PFSK-1 (cell line): Measurements from ENCODE around the gene SRPK1.

ENCODE experiments used
- FOXP2 ChIP-seq: optimal IDR thresholded peaks from 2 replicates; pipeline ENCODE3; 2011; ENCODE audit warnings: borderline replicate concordance, control low read depth, inconsistent platforms; ENCODE audit not compliant: insufficient read depth; ENCODE audit errors: extremely low read length, extremely low read depth
- POLR2AphosphoS5 ChIP-seq: IDR thresholded peaks from 2 replicates; pipeline ENCODE4 v1.6.1; 2012; ENCODE audit warnings: low read depth, mild to moderate bottlenecking, control low read depth, low read length, moderate library complexity
- SIN3A ChIP-seq: IDR thresholded peaks from 2 replicates; pipeline ENCODE4 v1.6.1; 2012; ENCODE audit warnings: mild to moderate bottlenecking, low read length, moderate library complexity, borderline replicate concordance; ENCODE audit not compliant: insufficient read depth
- TAF1 ChIP-seq: IDR thresholded peaks from 2 replicates; pipeline ENCODE4 v1.6.1; 2012; ENCODE audit warnings: low read length, control low read depth, borderline replicate concordance; ENCODE audit not compliant: insufficient read depth
- TF ChIP-seq, protein P1 (sequence below), 2 experiments: IDR thresholded peaks; 2 replicates each; pipeline versions ENCODE4 v1.6.1 to v1.8.0; 2011 to 2012; ENCODE audit warnings: low read depth in 2 of 2, low read length in 2 of 2, control low read depth in 1 of 2, inconsistent platforms in 1 of 2, mild to moderate bottlenecking in 1 of 2, moderate library complexity in 1 of 2; ENCODE audit not compliant: insufficient read depth in 1 of 2

DNA sequence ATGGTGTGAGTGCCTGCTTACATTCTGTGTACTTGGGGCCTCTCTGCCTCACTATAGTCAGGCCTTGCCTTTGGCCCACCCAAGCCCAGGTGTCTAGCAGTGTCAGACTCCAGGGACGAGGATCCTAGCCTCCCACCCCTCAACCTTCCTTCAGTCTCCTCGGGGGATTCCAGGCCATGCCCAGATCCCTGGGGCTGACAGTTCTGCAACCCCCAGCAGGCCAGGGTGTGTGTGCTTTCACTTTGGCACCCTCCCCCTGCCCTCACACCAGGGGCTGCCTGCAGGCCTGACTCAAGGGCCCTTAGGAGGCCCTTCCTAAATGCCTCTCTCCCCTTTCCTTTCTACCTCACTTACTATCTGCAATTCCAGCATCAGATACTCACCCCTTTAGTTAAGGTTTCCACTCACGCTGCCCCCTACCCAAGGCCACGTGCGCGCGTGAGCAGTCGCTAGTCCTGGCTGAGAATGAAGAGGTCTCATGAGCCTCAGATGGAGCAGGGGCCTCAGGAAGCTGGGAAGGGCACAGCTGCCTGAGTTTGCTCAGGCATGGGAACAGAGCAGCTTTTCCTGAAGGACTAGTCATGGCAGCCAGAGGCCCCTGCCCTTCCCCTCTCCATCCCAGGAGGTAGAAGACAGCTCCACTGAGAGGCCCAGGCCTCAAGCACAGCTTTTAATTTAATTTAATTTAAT is 122.9 kb downstream of the SRPK1 start:
- TF ChIP-seq, protein P1, sequence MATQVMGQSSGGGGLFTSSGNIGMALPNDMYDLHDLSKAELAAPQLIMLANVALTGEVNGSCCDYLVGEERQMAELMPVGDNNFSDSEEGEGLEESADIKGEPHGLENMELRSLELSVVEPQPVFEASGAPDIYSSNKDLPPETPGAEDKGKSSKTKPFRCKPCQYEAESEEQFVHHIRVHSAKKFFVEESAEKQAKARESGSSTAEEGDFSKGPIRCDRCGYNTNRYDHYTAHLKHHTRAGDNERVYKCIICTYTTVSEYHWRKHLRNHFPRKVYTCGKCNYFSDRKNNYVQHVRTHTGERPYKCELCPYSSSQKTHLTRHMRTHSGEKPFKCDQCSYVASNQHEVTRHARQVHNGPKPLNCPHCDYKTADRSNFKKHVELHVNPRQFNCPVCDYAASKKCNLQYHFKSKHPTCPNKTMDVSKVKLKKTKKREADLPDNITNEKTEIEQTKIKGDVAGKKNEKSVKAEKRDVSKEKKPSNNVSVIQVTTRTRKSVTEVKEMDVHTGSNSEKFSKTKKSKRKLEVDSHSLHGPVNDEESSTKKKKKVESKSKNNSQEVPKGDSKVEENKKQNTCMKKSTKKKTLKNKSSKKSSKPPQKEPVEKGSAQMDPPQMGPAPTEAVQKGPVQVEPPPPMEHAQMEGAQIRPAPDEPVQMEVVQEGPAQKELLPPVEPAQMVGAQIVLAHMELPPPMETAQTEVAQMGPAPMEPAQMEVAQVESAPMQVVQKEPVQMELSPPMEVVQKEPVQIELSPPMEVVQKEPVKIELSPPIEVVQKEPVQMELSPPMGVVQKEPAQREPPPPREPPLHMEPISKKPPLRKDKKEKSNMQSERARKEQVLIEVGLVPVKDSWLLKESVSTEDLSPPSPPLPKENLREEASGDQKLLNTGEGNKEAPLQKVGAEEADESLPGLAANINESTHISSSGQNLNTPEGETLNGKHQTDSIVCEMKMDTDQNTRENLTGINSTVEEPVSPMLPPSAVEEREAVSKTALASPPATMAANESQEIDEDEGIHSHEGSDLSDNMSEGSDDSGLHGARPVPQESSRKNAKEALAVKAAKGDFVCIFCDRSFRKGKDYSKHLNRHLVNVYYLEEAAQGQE (IDR thresholded peaks at IDR 0.05; ENCODE audit: insufficient read depth in 1 of 2, low read depth in 2 of 2, low read length in 2 of 2), result no peak
- no peak for TF ChIP-seq POLR2AphosphoS5
- no peak for TF ChIP-seq SIN3A
- no peak for TF ChIP-seq TAF1
- no peak for TF ChIP-seq FOXP2
